ENCODE data around the gene NDFIP2. TPM values are rescaled to one million over a fixed set of nuclear protein-coding genes. Genes with fewer than 3 reads are reported as not detected.
A peak's percentile ranks its signal among the peaks of the same experiment; 100 is the strongest.

NDFIP2 gene
- total RNA-seq, 2 experiments from 2014 or later: 47.6 to 48.8 TPM

GRCh38 chr13:79452239-79452913 is 28.6 kb upstream of the NDFIP2 start:
- H3K27me3 Mint-ChIP-seq: peaks cover 4% of the 10 kb centered on the region
- peaks cover 2% of the 10 kb centered on the region for H3K9me3 Mint-ChIP-seq
- peak overlapping the region; percentile 89 for H3K27ac Mint-ChIP-seq
- no peak for DNase-seq
- H3K4me3 Mint-ChIP-seq: no peak overlapping the region
- H3K36me3 Mint-ChIP-seq: peaks cover 1% of the 10 kb centered on the region
- H3K4me1 Mint-ChIP-seq: peaks cover 50% of the 10 kb centered on the region

DNA sequence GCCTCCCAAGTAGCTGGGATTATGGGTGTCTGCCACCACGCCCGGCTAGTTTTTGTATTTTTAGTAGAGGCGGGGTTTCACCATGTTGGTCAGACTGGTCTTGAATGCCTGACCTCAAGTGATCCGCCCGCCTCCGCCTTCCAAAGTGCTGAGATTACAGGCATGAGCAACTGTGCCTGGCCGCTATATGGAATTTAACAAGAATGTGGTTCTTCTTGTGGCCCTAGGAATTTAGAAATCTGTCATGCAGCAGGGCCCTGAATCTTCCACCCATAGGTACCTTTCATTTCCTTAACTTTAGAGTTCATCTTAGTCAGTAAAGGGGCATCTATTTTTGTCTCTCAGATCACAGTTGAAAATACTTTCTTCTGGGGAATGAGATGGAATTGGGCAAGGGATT is 25.6 kb upstream of the NDFIP2 start:
- DNase-seq: no peak
- H3K36me3 Mint-ChIP-seq: no peaks in the 10 kb centered on the region
- H3K4me3 Mint-ChIP-seq: no peak overlapping the region
- no peak overlapping the region for H3K27ac Mint-ChIP-seq
- peaks cover 37% of the 10 kb centered on the region for H3K4me1 Mint-ChIP-seq
- H3K27me3 Mint-ChIP-seq: no peaks in the 10 kb centered on the region
- no peaks in the 10 kb centered on the region for H3K9me3 Mint-ChIP-seq

DNA sequence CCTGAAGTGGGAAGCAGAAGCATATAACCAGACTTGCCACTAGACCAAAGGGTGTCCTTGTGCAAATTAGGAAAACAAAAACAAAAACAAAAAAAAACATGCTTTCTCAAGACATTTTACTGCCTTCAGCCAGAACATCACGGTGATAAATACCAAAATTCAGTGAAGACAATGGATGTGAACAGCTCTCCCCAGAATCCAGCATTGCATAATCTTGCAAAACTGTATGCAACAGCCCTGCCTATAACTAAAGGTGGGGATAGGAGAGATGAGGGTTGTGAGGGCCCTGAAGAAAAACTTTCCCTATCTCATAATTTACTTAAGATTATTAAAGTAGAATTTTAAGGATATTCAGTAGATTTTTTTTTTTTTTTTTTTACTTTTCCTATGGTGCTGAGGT is 24.9 kb upstream of the NDFIP2 start:
- DNase-seq: no peak
- Mint-ChIP-seq H3K4me1 (peaks cover 35% of the 10 kb centered on the region), H3K4me3 (no peak overlapping the region), H3K27me3 (no peaks in the 10 kb centered on the region), H3K9me3 (no peaks in the 10 kb centered on the region), H3K36me3 (no peaks in the 10 kb centered on the region), H3K27ac (no peak overlapping the region)

DNA sequence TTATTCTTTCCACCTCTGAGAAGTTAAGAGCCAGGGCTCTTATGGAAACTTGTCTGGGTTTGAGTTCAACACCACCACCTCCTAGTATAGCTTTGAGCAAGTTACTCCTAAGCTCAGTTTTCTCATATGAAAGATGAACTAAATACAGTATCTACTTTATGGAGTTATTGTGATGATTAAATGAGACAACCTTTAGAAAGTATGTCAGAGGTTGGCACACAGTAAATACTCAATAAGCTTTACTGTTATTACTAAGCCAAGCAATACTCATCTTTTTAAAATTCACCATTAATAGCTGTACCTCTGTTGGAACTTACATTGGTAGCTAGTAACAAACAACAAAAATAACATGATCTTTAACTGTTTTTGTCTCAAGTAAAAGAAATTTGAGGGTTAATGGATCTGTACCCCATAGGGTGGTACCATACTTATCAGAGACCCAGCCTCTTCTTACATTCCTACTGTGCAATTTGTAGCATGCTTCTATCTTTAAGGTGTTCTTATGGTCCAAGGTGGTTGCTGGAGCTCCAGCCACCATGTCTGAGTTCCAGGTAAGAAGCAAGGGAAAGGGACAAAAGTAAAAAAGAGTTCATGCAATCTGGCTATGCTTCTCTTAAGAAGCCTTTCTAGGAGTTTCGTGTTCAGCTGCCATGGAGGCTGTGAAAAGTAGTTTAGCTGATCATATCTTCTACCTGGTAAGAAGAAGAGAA is 24.1 kb upstream of the NDFIP2 start:
- no peak for DNase-seq
- Mint-ChIP-seq H3K4me3 (no peak overlapping the region), H3K27ac (peak overlapping the region; percentile 12), H3K4me1 (peaks cover 27% of the 10 kb centered on the region), H3K36me3 (no peaks in the 10 kb centered on the region), H3K9me3 (no peaks in the 10 kb centered on the region), H3K27me3 (no peaks in the 10 kb centered on the region)

GRCh38 chr13:79457390-79457789 is 23.6 kb upstream of the NDFIP2 start:
- H3K9me3 Mint-ChIP-seq: no peaks in the 10 kb centered on the region
- H3K27ac Mint-ChIP-seq: peak overlapping the region; percentile 12
- peaks cover 22% of the 10 kb centered on the region for H3K4me1 Mint-ChIP-seq
- no peaks in the 10 kb centered on the region for H3K27me3 Mint-ChIP-seq
- no peak overlapping the region for H3K4me3 Mint-ChIP-seq
- no peaks in the 10 kb centered on the region for H3K36me3 Mint-ChIP-seq
- no peak for DNase-seq

DNA sequence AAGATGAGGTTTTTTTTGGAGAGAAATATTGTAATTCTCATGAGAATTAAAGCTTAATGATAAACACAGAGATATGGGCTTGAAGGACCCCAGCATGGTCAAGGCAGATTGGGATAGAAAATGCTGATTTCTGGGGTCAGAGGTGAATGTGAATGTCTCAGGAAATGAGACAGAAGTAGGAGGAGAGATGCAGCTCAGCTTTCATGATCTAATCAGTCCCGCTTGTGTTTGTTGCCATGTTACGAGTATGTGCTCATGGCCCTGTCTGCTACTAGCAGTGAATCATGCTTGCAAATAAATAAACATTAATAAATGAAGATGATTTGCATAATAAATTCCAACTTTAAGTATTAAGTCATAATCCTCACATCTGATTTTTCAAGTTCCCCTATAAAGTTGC is 23.0 kb upstream of the NDFIP2 start:
- Mint-ChIP-seq H3K4me3 (no peak overlapping the region), H3K9me3 (no peaks in the 10 kb centered on the region), H3K27ac (no peak overlapping the region), H3K4me1 (peaks cover 16% of the 10 kb centered on the region), H3K36me3 (no peaks in the 10 kb centered on the region), H3K27me3 (no peaks in the 10 kb centered on the region)
- DNase-seq: no peak

- H3K27me3 Mint-ChIP-seq: no peaks in the 10 kb centered on the region
- H3K4me1 Mint-ChIP-seq: peaks cover 13% of the 10 kb centered on the region
- no peaks in the 10 kb centered on the region for H3K36me3 Mint-ChIP-seq
- no peak for DNase-seq
- no peak overlapping the region for H3K4me3 Mint-ChIP-seq
- H3K9me3 Mint-ChIP-seq: no peaks in the 10 kb centered on the region
- no peak overlapping the region for H3K27ac Mint-ChIP-seq
Observed at GRCh38 chr13:79458436-79458835, 22.5 kb upstream of the NDFIP2 start.

DNA sequence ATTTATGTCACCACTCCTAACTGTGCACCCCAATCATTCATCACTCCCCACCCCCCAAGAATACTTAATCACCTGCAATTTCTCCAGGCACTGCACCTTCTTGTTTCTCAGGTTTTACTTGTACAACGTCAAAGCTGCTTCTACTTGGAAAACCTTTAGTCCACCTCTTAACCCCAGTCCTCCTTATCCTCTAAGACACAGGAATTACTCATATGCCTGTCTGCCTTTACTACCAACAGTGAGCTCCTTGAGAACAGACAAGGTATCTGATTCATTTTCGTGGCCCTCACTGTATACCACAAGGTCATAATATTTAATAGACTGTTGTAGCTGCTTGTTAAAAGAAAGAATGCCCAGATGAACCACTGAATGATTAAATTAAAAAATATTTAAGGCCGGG is 21.0 kb upstream of the NDFIP2 start:
- Mint-ChIP-seq H3K36me3 (no peaks in the 10 kb centered on the region), H3K27ac (no peak overlapping the region), H3K27me3 (no peaks in the 10 kb centered on the region), H3K4me1 (peaks cover 15% of the 10 kb centered on the region), H3K4me3 (no peak overlapping the region), H3K9me3 (no peaks in the 10 kb centered on the region)
- DNase-seq: no peak

DNA sequence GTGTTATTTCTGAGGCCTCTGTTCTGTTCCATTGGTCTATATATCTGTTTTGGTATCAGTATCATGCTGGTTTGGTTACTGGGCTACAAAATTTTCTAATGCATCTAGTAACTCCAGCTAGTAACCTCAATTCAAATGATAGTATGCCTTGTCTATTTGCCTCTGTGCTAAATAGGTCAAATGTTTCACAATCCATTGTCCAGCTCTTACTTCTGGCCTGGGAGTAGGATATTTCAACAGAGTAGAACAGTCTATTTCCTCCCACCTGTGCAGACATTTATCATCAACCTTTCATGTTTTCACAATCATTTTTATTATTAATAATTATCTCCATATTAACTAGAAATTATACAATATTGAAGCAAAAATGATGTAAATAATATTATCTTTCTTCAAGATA is 18.1 kb upstream of the NDFIP2 start:
- H3K36me3 Mint-ChIP-seq: no peaks in the 10 kb centered on the region
- no peak overlapping the region for H3K4me3 Mint-ChIP-seq
- peaks cover 8% of the 10 kb centered on the region for H3K4me1 Mint-ChIP-seq
- no peak for DNase-seq
- no peak overlapping the region for H3K27ac Mint-ChIP-seq
- H3K27me3 Mint-ChIP-seq: peaks cover 3% of the 10 kb centered on the region
- peaks cover 2% of the 10 kb centered on the region for H3K9me3 Mint-ChIP-seq

- peaks cover 10% of the 10 kb centered on the region for H3K4me1 Mint-ChIP-seq
- no peak overlapping the region for H3K4me3 Mint-ChIP-seq
- H3K36me3 Mint-ChIP-seq: no peaks in the 10 kb centered on the region
- H3K9me3 Mint-ChIP-seq: peaks cover 2% of the 10 kb centered on the region
- DNase-seq: no peak
- H3K27ac Mint-ChIP-seq: no peak overlapping the region
- peaks cover 3% of the 10 kb centered on the region for H3K27me3 Mint-ChIP-seq
Observed at GRCh38 chr13:79463604-79464003, 17.4 kb upstream of the NDFIP2 start.

DNA sequence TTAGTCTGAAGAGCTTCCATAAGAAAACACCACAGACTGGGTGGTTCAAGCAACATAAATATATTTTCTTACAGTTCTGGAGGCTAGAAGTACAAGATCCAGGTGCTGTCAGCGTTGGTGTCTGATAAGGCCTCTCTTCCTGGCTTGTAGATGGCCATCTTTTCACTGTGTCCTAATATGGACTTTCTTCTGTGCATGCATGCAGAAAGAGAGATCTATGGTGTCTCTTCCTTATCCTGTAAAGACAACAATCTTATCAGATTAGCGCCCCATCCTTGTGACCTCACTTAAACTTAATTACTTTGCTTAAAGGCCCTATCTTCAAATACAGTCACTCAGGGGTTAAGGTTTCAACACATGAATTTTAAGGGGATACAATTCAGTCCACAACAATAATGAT is 14.1 kb upstream of the NDFIP2 start:
- H3K9me3 Mint-ChIP-seq: peaks cover 2% of the 10 kb centered on the region

GRCh38 chr13:79468402-79468801 is 12.6 kb upstream of the NDFIP2 start:
- Mint-ChIP-seq H3K4me1 (peaks cover 13% of the 10 kb centered on the region), H3K9me3 (peaks cover 2% of the 10 kb centered on the region), H3K4me3 (no peak overlapping the region), H3K27ac (no peak overlapping the region), H3K36me3 (no peaks in the 10 kb centered on the region), H3K27me3 (peaks cover 3% of the 10 kb centered on the region)
- DNase-seq: no peak

More for the DNA sequence above, 14.1 kb upstream of the NDFIP2 start:
- peaks cover 3% of the 10 kb centered on the region for H3K27me3 Mint-ChIP-seq
- H3K4me3 Mint-ChIP-seq: no peak overlapping the region
- no peaks in the 10 kb centered on the region for H3K36me3 Mint-ChIP-seq
- no peak overlapping the region for H3K27ac Mint-ChIP-seq
- no peak for DNase-seq
- H3K4me1 Mint-ChIP-seq: peaks cover 14% of the 10 kb centered on the region

GRCh38 chr13:79468819-79469218 is 12.1 kb upstream of the NDFIP2 start:
- Mint-ChIP-seq H3K4me1 (peaks cover 11% of the 10 kb centered on the region), H3K36me3 (no peaks in the 10 kb centered on the region), H3K4me3 (no peak overlapping the region), H3K27me3 (peaks cover 4% of the 10 kb centered on the region), H3K9me3 (peaks cover 2% of the 10 kb centered on the region), H3K27ac (no peak overlapping the region)
- DNase-seq: no peak

DNA sequence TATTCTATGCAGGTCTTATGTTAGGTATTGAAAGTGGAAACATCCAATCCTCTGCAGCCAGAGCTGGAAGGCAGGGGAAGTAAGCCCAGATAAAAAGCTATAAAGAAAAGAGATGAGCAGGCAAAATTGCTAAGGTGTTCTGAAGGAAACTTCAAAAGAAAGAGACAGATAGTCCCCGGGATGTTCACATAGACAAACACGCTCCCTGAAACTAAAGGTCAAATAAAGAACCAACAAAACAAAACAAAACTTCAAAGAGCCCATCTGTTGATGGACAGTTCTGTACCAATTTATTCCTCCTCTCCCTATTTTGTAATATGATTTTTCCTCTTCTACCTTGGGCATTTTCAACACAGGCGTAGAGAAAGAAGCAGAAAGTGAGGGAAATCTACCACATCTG is 11.3 kb upstream of the NDFIP2 start:
- DNase-seq: no peak
- Mint-ChIP-seq H3K36me3 (peaks cover 1% of the 10 kb centered on the region), H3K4me3 (no peak overlapping the region), H3K9me3 (peaks cover 8% of the 10 kb centered on the region), H3K4me1 (peaks cover 11% of the 10 kb centered on the region), H3K27me3 (peaks cover 12% of the 10 kb centered on the region), H3K27ac (no peak overlapping the region)

DNA sequence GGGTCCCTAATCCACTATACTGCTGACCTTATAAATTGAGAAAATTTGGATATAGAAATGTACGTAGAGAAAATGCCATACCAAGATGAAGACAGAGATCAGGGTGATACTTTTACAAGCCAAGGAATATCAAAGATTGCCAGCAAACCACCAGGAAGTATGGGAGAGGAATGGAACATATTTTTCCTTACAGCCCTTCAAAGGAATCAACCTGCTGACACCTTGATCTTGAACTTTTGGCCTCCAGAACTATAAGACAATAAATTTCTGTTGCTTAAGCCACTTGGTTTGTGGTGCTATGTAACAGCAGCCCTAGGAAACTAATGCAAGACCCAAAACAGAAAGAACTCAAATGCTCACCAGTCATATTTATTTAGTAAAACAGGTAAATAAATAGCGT is 10.3 kb upstream of the NDFIP2 start:
- no peak overlapping the region for H3K27ac Mint-ChIP-seq
- peaks cover 11% of the 10 kb centered on the region for H3K4me1 Mint-ChIP-seq
- H3K4me3 Mint-ChIP-seq: no peak overlapping the region
- peaks cover 12% of the 10 kb centered on the region for H3K9me3 Mint-ChIP-seq
- H3K36me3 Mint-ChIP-seq: peaks cover 4% of the 10 kb centered on the region
- no peak for DNase-seq
- H3K27me3 Mint-ChIP-seq: peaks cover 16% of the 10 kb centered on the region

- DNase-seq: no peak
- Mint-ChIP-seq H3K36me3 (peaks cover 4% of the 10 kb centered on the region), H3K27ac (no peak overlapping the region), H3K4me1 (peaks cover 11% of the 10 kb centered on the region), H3K9me3 (peaks cover 10% of the 10 kb centered on the region), H3K4me3 (no peak overlapping the region), H3K27me3 (peaks cover 29% of the 10 kb centered on the region)
Observed at GRCh38 chr13:79475569-79475968, 5.4 kb upstream of the NDFIP2 start.

All from activated naive CD8-positive, alpha-beta T cell treated with anti-CD3 and anti-CD28 coated beads for 36 hours (primary cell).